CD4-positive, alpha-beta T cell (primary cell): ENCODE data around the gene BARX2. TPM values are rescaled to one million over a fixed set of nuclear protein-coding genes. Genes with fewer than 3 reads are reported as not detected.

Experiments
- ATAC-seq: fragments of 200-7000 bp; cut with Tn5 transposase; one replicate; pipeline ENCODE4 v1.10.0; 2022; ENCODE audit warnings: mild to moderate bottlenecking; ENCODE audit not compliant: poor library complexity
- CTCF ChIA-PET: fragments of 350-600 bp; sonication (Branson Sonifier 250); formaldehyde crosslinking; loops from one replicate; lab custom pipeline; 2021; ENCODE audit warnings: antibody characterized with exemption, inconsistent platforms; lab: Charles Lee
- POLR2A ChIA-PET: fragments of 350-600 bp; sonication (Branson Sonifier 250); formaldehyde crosslinking; loops from one replicate; lab custom pipeline; 2021; ENCODE audit warnings: antibody characterized with exemption, inconsistent platforms; lab: Charles Lee
- DNase-seq, 14 experiments: peaks; one replicate each; pipeline ENCODE4 v3.0.0-alpha.2; 2013 to 2020; ENCODE audit warnings: mixed read lengths in 2 of 14
- H3K27ac ChIP-seq, 2 donors: one replicate each; pipeline versions ENCODE4 v1.5.1 to v1.7.0; 2013; ENCODE audit warnings: low read length in 2 of 2, low read depth in 1 of 2, mild to moderate bottlenecking in 1 of 2
- H3K27me3 ChIP-seq, 2 experiments: 1 replicate in 1 of 2; 2 replicates in 1 of 2; pipeline versions ENCODE4 v1.6.1 to v1.7.0; 2013; ENCODE audit warnings: low read length in 2 of 2, control low read depth in 1 of 2, mild to moderate bottlenecking in 1 of 2, moderate library complexity in 1 of 2; ENCODE audit not compliant: insufficient read depth in 2 of 2, control insufficient read depth in 1 of 2
- H3K36me3 ChIP-seq: one replicate; pipeline ENCODE4 v1.6.1; 2013; ENCODE audit warnings: low read length, control low read depth; ENCODE audit not compliant: insufficient read depth
- H3K4me1 ChIP-seq: one replicate; pipeline ENCODE4 v1.6.1; 2013; ENCODE audit warnings: low read length, control low read depth; ENCODE audit not compliant: insufficient read depth
- H3K4me3 ChIP-seq: one replicate; pipeline ENCODE4 v1.5.1; 2013; ENCODE audit warnings: mild to moderate bottlenecking, low read length, moderate library complexity
- H3K9me3 ChIP-seq, 2 experiments: 1 replicate in 1 of 2; 2 replicates in 1 of 2; pipeline versions ENCODE4 v1.6.1 to v1.7.0; 2013; ENCODE audit warnings: low read length in 2 of 2, mild to moderate bottlenecking in 2 of 2, control low read depth in 1 of 2, moderate library complexity in 1 of 2; ENCODE audit not compliant: control insufficient read depth in 1 of 2, insufficient read depth in 1 of 2
- H3K27ac Mint-ChIP-seq: one replicate; pipeline ENCODE4 v1.8.0; 2020; ENCODE audit warnings: mixed read lengths
- H3K27me3 Mint-ChIP-seq: one replicate; pipeline ENCODE4 v1.8.0; 2021; ENCODE audit warnings: mixed read lengths
- H3K36me3 Mint-ChIP-seq: one replicate; pipeline ENCODE4 v1.8.0; 2021; ENCODE audit warnings: low read depth, mixed read lengths
- H3K4me1 Mint-ChIP-seq: one replicate; pipeline ENCODE4 v1.8.0; 2021; ENCODE audit warnings: low read depth, mixed read lengths
- H3K4me3 Mint-ChIP-seq: one replicate; pipeline ENCODE4 v1.8.0; 2020; ENCODE audit warnings: mild to moderate bottlenecking, mixed read lengths
- H3K9me3 Mint-ChIP-seq: one replicate; pipeline ENCODE4 v1.8.0; 2020; ENCODE audit warnings: mixed read lengths
- CTCF ChIP-seq: fragments of 200-600 bp; IDR thresholded peaks from one replicate; pipeline ENCODE4 v1.8.0; 2022; ENCODE audit warnings: antibody characterized with exemption, mild to moderate bottlenecking
- intact Hi-C, 2 experiments: fragments of 100-400 bp; cut with DNase I in 1 of 2; cut with micrococcal nuclease in 1 of 2; formaldehyde crosslinking; loops; one replicate each; pipeline versions ENCODE4 v1.15.1 to v1.9.0; 2023 to 2025; cut with DNase I, micrococcal nuclease
- total RNA-seq, 174 experiments: library from RNA in 2 of 174; stranded (reverse) in 2 of 174; gene quantifications; one replicate each; pipeline ENCODE4 v1.2.3 and lab custom pipeline; 2021 to 2026

BARX2 gene
- total RNA-seq, 2 experiments from 2014 or later, result not detected

- H3K4me1 ChIP-seq, result no peaks in the 10 kb centered on the region
- TF ChIP-seq CTCF, result no peak
- H3K27me3 Mint-ChIP-seq, result peaks cover 56% of the 10 kb centered on the region
- peaks cover 0 to 9% of the 10 kb centered on the region in 2 experiments for H3K27me3 ChIP-seq
- intact Hi-C loops, result no loop called here
- no peaks in the 10 kb centered on the region for H3K9me3 Mint-ChIP-seq
- ChIA-PET CTCF (no interaction called here), POLR2A (no interaction called here)
- H3K36me3 Mint-ChIP-seq, result no peaks in the 10 kb centered on the region
- H3K4me3 Mint-ChIP-seq, result no peak overlapping the region
- H3K27ac ChIP-seq, result no peak overlapping the region
- H3K27ac Mint-ChIP-seq, result no peak overlapping the region
- no peak overlapping the region for H3K4me3 ChIP-seq
- no peaks in the 10 kb centered on the region for H3K4me1 Mint-ChIP-seq
- no peaks in the 10 kb centered on the region for H3K9me3 ChIP-seq
- DNase-seq (no peak), ATAC-seq (no peak)
- no peaks in the 10 kb centered on the region for H3K36me3 ChIP-seq
These were observed 10.2 kb downstream of the BARX2 start for GRCh38 chr11:129385801-129386200.

- no peak overlapping the region for H3K4me3 ChIP-seq
- POLR2A ChIA-PET, result no interaction called here
- no peak overlapping the region for H3K27ac Mint-ChIP-seq
- H3K36me3 ChIP-seq, result no peaks in the 10 kb centered on the region
- H3K36me3 Mint-ChIP-seq, result no peaks in the 10 kb centered on the region
- CTCF ChIA-PET, result no interaction called here
- DNase-seq, result no peak
- no peaks in the 10 kb centered on the region for H3K4me1 Mint-ChIP-seq
- no peak overlapping the region for H3K4me3 Mint-ChIP-seq
- no peaks in the 10 kb centered on the region for H3K4me1 ChIP-seq
- no peaks in the 10 kb centered on the region for H3K9me3 ChIP-seq
- peaks cover 54% of the 10 kb centered on the region for H3K27me3 Mint-ChIP-seq
- no peak for ATAC-seq
- no peaks in the 10 kb centered on the region for H3K9me3 Mint-ChIP-seq
- intact Hi-C loops, result no loop called here
- H3K27me3 ChIP-seq, result peaks cover 0 to 9% of the 10 kb centered on the region in 2 experiments
- TF ChIP-seq CTCF, result no peak
- no peak overlapping the region for H3K27ac ChIP-seq
These were observed 11.2 kb downstream of the BARX2 start for GRCh38 chr11:129386795-129387397.

GRCh38 chr11:129387434-129387833 lies 11.8 kb downstream of the BARX2 start:
- ATAC-seq, result no peak
- Histone ChIP-seq H3K27me3 (peaks cover 0 to 8% of the 10 kb centered on the region in 2 experiments), H3K4me3 (no peak overlapping the region), H3K27ac (no peak overlapping the region), H3K4me1 (no peaks in the 10 kb centered on the region), H3K9me3 (no peaks in the 10 kb centered on the region), H3K36me3 (no peaks in the 10 kb centered on the region)
- ChIA-PET POLR2A (no interaction called here), CTCF (no interaction called here)
- no peak for DNase-seq
- Mint-ChIP-seq H3K9me3 (no peaks in the 10 kb centered on the region), H3K36me3 (no peaks in the 10 kb centered on the region), H3K27me3 (peaks cover 54% of the 10 kb centered on the region), H3K4me1 (no peaks in the 10 kb centered on the region), H3K27ac (no peak overlapping the region), H3K4me3 (no peak overlapping the region)
- intact Hi-C loops, result no loop called here
- TF ChIP-seq CTCF, result no peak
